ENCODE results near the gene USH1C. TPM values are rescaled to one million over a fixed set of nuclear protein-coding genes. Genes with fewer than 3 reads are reported as not detected.

The USH1C gene
- polyA plus RNA-seq, 3 donors from 2014 or later = not detected

DNA sequence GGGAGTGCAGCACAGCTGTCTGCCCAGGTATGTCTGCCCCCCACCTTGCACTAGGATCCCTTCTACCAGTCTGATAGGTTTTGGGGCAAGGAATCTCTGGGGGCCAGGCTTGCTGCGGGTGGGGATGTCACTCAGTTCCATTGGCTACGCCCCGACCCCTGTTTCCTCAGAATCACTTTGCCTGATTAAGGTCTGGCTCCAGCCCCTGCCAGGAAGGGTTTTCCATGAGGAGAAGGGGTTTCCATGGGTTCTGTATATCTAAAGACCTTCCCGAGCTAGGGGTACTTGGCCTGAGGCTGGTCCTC lies 16.8 kb upstream of the USH1C start:
- no peaks in the 10 kb centered on the region for H3K4me1 Mint-ChIP-seq
- no peaks in the 10 kb centered on the region for H3K36me3 Mint-ChIP-seq
- H3K27me3 Mint-ChIP-seq (ENCODE audit: low read depth in 3 of 3) = peaks cover 1 to 9% (median 2%) of the 10 kb centered on the region in 3 donors
- H3K27ac Mint-ChIP-seq = no peak overlapping the region
- no peak overlapping the region for H3K4me3 Mint-ChIP-seq
- DNase-seq = no peak
- no peaks in the 10 kb centered on the region for H3K9me3 Mint-ChIP-seq

DNA sequence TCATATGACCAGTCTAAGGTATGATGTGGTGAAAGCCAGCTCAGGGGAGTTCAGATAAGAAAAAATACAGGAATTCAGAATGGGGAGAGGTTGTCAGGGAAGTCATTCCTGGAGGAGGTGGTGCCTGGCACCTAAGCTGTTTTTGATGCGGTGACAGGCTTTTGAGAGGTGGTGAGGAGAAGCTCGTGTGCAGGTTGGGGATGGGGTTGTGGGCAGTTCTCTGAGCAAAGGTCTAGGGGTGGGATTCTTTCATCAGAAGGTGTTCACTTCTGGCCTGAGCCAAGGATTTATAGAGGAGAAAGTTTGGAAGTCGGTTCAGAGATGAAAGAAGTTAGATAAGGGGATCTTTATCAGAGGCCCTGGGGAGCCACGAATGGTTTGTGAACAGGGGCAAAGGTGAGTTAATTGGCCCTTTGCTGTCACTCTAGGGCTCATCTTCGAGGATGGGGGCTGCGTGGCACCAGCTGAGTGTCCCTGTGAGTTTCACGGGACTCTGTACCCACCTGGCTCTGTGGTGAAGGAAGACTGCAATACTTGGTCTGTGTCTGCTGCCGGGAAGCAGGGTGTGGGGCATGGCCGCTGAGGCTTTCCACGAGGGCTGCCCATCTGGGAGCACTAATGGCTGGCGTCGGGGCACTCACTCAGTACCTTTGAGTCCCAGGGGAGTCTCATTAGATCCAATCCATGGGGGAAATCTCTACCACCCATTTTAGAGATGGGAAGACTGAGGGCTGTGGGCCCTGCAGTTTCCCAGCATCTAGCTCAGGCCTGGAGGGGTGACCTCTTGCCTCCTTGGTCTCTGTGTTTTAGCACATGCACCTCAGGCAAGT lies 16.3 kb upstream of the USH1C start:
- H3K27ac Mint-ChIP-seq = no peak overlapping the region
- no peaks in the 10 kb centered on the region for H3K9me3 Mint-ChIP-seq
- DNase-seq = no peak
- no peaks in the 10 kb centered on the region for H3K36me3 Mint-ChIP-seq
- no peaks in the 10 kb centered on the region for H3K4me1 Mint-ChIP-seq
- no peak overlapping the region for H3K4me3 Mint-ChIP-seq
- peaks cover 1 to 10% (median 2%) of the 10 kb centered on the region in 3 donors for H3K27me3 Mint-ChIP-seq (ENCODE audit: low read depth in 3 of 3)

DNA sequence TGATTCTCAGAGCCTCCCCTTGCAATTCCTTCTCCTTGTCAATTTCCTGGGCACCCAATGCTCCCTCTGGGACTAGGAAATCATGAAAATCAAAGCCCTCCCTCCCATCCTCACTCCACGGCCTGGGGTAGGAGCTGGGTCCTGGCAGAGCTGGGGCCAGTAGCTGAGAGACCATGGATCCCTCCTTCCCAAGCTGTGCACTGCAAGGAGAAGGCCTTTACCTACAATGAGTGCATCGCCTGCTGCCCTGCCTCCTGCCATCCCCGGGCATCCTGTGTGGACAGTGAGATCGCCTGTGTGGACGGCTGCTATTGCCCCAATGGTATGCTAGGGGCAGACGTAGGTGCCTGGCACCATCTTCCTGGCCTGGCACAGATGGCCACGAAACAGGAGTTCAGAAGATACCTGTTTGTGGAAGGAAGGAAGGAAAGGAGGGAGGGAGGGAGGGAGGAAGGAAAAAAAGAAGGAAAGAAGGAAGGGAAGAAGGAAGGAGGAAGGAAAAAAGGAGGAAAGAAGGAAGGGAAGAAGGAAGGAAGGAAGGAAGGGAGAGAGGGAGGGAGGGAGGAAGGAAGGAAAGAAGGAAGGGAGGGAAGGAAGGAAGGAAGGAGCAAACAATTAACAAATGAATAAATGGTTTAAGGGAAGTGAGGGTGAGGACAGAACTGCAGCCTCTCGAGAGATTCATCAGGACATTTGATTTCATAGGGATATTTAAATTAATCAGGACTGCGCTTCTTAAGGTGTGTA lies 15.3 kb upstream of the USH1C start:
- no peaks in the 10 kb centered on the region for H3K9me3 Mint-ChIP-seq
- no peak overlapping the region for H3K4me3 Mint-ChIP-seq
- DNase-seq = no peak
- no peaks in the 10 kb centered on the region for H3K4me1 Mint-ChIP-seq
- peaks cover 1 to 13% (median 2%) of the 10 kb centered on the region in 3 donors for H3K27me3 Mint-ChIP-seq (ENCODE audit: low read depth in 3 of 3)
- no peaks in the 10 kb centered on the region for H3K36me3 Mint-ChIP-seq
- H3K27ac Mint-ChIP-seq = no peak overlapping the region

DNA sequence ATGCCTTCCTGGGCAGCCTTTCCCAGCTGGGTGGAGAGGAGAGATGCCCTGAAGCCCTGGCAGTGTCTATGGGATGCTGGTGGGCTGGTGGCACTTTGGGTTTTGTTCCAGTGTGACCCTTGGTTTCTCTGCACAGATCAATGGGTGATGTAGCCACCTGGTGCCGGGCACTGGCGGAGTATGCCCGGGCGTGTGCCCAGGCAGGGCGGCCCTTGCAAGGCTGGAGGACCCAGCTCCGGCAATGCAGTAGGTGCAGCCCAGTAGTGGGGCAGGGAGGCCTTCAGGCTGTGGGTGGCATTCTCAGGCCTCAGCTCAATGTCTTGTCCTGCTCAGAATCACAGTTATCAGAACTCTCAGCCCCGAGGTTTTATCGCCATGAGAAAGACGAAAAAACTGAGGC lies 14.7 kb upstream of the USH1C start:
- Mint-ChIP-seq H3K9me3 (no peaks in the 10 kb centered on the region), H3K36me3 (no peaks in the 10 kb centered on the region), H3K27me3 (ENCODE audit: low read depth in 3 of 3) (peaks cover 1 to 13% (median 2%) of the 10 kb centered on the region in 3 donors), H3K4me3 (no peak overlapping the region), H3K27ac (no peak overlapping the region), H3K4me1 (no peaks in the 10 kb centered on the region)
- DNase-seq = no peak

DNA sequence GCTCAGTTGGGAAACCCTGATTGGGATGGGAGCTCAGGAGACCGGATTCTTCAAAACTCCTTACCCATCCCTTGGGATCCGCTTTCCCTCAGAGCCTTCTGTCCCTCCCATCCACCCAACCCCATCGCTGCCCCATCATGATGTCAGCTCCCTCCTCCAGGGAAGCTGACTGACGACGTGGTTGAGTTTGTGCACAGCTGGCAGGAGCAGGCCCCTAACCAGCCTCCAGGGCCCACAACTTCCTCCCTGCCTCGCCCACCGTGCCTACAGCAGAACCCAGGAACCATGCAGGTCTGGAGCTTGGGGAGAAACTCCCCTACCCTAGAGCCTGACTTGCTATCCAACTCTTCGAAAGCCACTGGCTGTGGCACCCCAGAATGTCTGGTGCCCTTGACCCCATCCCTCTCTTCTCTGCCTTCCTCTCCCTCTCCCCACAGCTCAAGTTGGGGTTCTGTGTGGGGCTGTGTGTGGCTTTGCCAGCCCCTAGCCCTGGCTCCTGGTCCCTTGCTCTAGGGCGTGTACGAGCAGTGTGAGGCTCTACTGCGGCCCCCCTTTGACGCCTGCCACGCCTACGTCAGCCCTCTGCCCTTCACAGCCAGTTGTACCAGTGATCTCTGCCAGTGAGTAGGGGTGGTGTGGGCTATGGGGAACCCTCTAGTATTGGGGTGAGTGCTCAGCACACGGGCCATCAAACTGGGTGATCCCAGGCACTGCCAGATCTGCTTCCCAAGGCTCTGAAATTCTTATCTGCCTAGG lies 14.0 kb upstream of the USH1C start:
- no peak overlapping the region for H3K27ac Mint-ChIP-seq
- H3K4me1 Mint-ChIP-seq = no peaks in the 10 kb centered on the region
- H3K36me3 Mint-ChIP-seq = no peaks in the 10 kb centered on the region
- H3K9me3 Mint-ChIP-seq = no peaks in the 10 kb centered on the region
- DNase-seq = no peak
- peaks cover 1 to 13% (median 2%) of the 10 kb centered on the region in 3 donors for H3K27me3 Mint-ChIP-seq (ENCODE audit: low read depth in 3 of 3)
- H3K4me3 Mint-ChIP-seq = no peak overlapping the region

DNA sequence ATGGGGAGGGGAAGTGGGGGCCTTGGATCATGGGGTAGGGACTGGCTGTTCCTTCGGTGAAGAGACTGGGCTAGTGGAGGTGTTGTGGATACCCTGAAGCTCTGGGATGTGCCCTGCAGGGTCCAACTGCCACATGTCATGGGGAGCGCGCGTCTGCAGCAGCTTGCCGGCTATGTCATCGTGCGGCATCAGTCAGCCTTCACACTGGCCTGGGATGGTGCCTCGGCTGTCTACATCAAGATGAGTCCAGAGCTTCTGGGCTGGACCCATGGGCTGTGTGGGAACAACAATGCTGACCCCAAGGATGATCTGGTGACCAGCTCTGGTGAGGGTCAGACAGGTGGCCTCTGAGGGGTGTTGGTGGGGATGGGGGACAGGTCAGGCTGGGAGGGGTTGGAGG lies 12.8 kb upstream of the USH1C start:
- DNase-seq = no peak
- no peaks in the 10 kb centered on the region for H3K9me3 Mint-ChIP-seq
- H3K4me3 Mint-ChIP-seq = no peak overlapping the region
- H3K36me3 Mint-ChIP-seq = no peaks in the 10 kb centered on the region
- H3K27me3 Mint-ChIP-seq (ENCODE audit: low read depth in 3 of 3) = peaks cover 1 to 13% (median 2%) of the 10 kb centered on the region in 3 donors
- H3K4me1 Mint-ChIP-seq = no peaks in the 10 kb centered on the region
- no peak overlapping the region for H3K27ac Mint-ChIP-seq

DNA sequence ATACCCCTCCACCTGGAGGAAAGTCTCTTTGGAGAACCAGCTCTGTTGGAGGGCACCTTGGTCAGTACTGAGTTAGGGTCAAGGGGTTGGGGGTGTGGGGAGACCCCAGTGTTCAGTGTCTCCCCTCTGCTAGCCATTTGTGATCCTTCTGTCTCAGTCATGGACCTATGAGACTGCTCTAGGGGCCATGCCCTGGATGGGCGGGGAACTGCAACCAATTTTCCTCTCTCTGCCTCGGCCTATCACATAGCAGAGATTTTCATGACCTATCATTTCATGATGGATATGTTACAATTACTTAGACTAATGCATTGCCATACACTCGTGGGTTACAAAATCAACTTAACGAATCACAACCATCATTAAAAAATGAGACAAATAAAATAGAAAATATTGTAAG lies 10.3 kb upstream of the USH1C start:
- Mint-ChIP-seq H3K4me1 (peaks cover 3 to 5% of the 10 kb centered on the region in 2 donors), H3K27me3 (ENCODE audit: low read depth in 3 of 3) (peaks cover 1 to 13% (median 2%) of the 10 kb centered on the region in 3 donors), H3K27ac (no peak overlapping the region), H3K9me3 (no peaks in the 10 kb centered on the region), H3K4me3 (no peak overlapping the region), H3K36me3 (no peaks in the 10 kb centered on the region)
- DNase-seq = no peak

DNA sequence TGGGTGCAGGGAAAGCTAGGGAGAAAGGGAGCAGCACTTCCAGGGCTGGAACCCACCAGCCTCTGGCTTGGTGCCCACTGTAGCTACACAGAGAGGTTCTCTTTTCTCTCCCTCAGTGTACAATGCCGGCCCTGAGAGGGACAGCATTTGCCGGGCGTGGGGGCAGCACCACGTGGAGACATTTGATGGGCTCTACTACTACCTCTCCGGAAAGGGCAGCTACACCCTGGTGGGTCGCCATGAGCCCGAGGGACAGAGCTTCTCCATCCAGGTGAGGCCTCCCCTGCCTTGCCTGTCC lies 9.0 kb upstream of the USH1C start:
- Mint-ChIP-seq H3K4me3 (no peak overlapping the region), H3K4me1 (peaks cover 3 to 5% of the 10 kb centered on the region in 2 donors), H3K27me3 (ENCODE audit: low read depth in 3 of 3) (peaks cover 2 to 7% (median 7%) of the 10 kb centered on the region in 3 donors), H3K36me3 (no peaks in the 10 kb centered on the region), H3K27ac (no peak overlapping the region), H3K9me3 (no peaks in the 10 kb centered on the region)
- DNase-seq = no peak

DNA sequence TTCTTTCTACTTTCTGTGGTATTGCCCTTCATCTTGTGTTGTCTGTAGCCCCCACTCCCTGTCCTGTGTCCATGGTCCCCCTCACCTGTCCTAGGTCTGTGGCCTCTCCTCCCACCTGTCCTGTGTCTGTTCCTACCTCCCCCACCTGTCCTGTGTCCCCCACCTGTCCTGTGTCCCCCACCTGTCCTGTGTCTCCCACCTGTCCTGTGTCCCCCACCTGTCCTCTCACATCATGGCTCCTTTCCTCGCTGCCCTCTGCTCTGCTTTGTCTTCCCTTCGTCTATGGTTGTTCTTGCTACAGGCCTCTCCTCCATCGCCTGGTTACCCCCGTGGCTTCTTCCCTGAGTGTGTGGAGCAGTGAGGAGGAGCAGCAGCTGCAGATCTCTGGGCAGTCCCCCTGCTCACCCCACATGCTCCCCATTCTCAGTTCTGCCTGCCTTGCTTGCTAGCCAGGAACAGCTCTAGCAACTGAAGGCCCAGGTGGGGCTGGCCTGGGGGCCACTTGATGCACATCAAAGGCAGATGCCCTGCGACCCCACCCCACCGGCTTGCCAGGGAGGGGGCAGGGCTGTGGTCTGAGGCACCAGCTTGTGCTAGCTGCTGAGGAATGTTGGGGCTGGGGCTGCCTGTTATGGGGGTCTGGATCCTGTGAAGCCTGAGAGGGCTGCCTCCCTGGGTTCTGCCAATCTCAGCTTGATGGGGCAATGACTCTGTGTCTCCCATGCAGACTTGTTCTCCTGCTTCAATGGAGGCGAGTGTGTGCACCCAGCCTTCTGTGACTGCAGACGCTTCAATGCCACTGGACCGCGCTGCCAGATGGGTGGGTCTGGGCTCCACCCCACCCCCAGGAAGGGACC lies 8.4 kb upstream of the USH1C start:
- DNase-seq = no peak
- H3K9me3 Mint-ChIP-seq = no peaks in the 10 kb centered on the region
- no peaks in the 10 kb centered on the region for H3K36me3 Mint-ChIP-seq
- peaks cover 2 to 8% (median 6%) of the 10 kb centered on the region in 3 donors for H3K27me3 Mint-ChIP-seq (ENCODE audit: low read depth in 3 of 3)
- no peak overlapping the region for H3K27ac Mint-ChIP-seq
- peaks cover 3 to 5% of the 10 kb centered on the region in 2 donors for H3K4me1 Mint-ChIP-seq
- H3K4me3 Mint-ChIP-seq = no peak overlapping the region

DNA sequence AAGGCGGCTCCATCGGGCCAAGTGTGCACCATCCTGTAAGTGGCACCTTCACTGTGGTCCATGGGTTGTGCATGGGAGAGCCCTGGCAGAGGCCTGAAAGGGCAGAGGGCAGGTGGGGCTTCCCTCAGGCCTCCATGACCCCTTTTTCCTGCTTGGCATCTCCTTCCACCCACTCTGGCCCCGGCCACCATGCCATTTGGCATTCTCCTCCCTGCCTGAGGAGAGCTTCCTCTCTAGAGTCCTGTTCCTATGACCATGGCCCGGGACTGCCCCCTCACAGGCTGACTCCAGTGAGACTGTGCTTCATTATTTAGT lies 7.8 kb upstream of the USH1C start:
- Mint-ChIP-seq H3K36me3 (no peaks in the 10 kb centered on the region), H3K27ac (no peak overlapping the region), H3K9me3 (no peaks in the 10 kb centered on the region), H3K27me3 (ENCODE audit: low read depth in 3 of 3) (peaks cover 2 to 11% (median 6%) of the 10 kb centered on the region in 3 donors), H3K4me1 (peaks cover 3 to 5% of the 10 kb centered on the region in 2 donors), H3K4me3 (no peak overlapping the region)
- DNase-seq = no peak

DNA sequence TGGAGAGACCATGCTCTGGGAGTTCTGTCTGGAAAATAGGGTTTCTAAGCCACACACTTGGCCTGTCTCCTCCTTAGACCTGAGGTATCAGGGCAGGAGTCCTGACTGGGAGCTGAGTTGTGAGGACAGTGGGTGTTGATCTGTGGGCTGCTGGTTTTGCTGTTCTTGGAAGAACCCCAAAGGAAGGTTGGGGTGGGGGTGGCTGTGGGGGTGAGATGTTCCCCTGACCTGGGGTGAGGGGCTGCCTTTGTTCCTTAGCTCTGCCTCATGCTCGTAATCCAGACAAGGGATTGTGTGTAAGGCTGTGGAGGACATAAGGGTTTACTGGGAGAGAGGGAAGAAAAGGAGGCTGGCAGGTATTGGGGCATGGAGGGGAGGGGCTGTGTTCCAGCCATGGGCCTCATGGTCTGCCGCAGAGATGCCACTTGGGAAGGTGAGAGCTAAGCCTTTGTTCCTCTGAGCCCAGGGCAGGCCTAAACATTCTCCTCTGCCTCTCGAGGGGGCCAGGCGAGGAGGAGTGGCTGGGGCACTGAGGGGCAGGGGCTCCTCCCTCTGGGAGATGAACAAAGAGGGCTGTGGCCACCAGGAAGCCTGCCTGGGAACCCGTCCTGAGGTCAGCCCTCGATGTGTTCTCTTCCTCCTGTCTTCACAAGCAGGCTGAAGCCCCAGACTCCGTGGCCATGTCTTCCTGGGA lies 7.3 kb upstream of the USH1C start:
- Mint-ChIP-seq H3K27ac (no peak overlapping the region), H3K4me1 (peaks cover 3 to 5% of the 10 kb centered on the region in 2 donors), H3K36me3 (no peaks in the 10 kb centered on the region), H3K27me3 (ENCODE audit: low read depth in 3 of 3) (peaks cover under 1 to 13% (median 6%) of the 10 kb centered on the region in 3 donors), H3K4me3 (no peak overlapping the region), H3K9me3 (no peaks in the 10 kb centered on the region)
- DNase-seq = no peak

DNA sequence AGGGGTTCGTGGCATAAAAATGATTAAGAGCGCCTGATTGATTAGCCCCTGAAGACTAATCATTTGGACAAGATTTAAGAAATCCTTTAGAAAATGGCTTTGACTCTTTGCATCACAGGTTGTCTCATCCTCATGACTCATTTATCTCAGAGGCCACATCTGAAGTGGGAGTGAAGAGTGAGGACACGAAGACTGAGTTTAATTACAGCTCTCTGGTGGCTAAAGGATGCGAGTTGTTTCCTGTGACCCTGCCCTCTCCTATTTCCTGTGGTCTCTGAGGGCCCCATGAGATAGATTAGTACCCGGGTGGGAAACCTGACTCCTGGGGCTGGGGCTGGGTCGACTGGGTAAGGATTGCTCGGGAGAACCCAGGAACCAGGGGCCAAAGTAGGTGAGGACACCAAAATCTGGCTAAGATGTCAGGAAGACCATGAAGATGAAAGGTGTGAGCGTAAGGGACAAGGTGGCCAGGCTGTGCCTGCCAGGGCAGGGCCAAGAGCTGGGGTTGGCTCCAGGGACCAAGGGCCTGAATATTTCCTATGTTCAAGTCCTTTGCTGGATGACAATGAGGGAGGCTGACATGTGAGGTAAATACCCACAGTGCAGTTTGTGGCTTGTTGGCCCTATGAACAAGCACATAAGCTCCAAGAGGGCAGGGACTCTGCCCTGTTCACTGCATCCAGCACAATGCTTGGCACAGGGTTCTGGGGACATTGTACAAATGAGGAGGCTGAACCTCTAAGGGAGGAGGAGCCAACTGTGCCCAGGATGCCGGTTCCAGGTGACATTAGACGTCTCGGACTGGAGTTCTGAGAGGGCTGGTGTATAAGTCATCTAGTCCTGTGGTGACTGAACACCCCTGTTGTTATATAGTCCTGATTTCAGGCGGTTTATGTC lies 6.5 kb upstream of the USH1C start:
- H3K36me3 Mint-ChIP-seq = no peaks in the 10 kb centered on the region
- H3K27ac Mint-ChIP-seq = peak overlapping the region in 1 of 6 donors; percentile 6
- H3K4me1 Mint-ChIP-seq = peaks cover 3 to 5% of the 10 kb centered on the region in 2 donors
- no peak overlapping the region for H3K4me3 Mint-ChIP-seq
- no peaks in the 10 kb centered on the region for H3K9me3 Mint-ChIP-seq
- DNase-seq = no peak
- peaks cover 0 to 14% (median 8%) of the 10 kb centered on the region in 3 donors for H3K27me3 Mint-ChIP-seq (ENCODE audit: low read depth in 3 of 3)
